Endothelial cell of umbilical vein (primary cell): ENCODE results near the gene ITGA2B.

Source experiments
- CTCF ChIP-seq, 2 donors: IDR thresholded peaks; 1 replicate in 1 of 2; 2 replicates in 1 of 2; pipeline ENCODE4 v1.5.1; 2011; ENCODE audit warnings: low read length in 2 of 2, mild to moderate bottlenecking in 2 of 2, moderate library complexity in 2 of 2, control low read depth in 1 of 2, inconsistent platforms in 1 of 2, low read depth in 1 of 2; ENCODE audit not compliant: insufficient read depth in 1 of 2; ENCODE audit errors: extremely low read depth in 1 of 2
- EZH2 ChIP-seq: IDR thresholded peaks from 2 replicates; pipeline ENCODE4 v1.6.1; 2012; ENCODE audit warnings: borderline replicate concordance, low read depth, mild to moderate bottlenecking, moderate library complexity, low read length, inconsistent platforms; ENCODE audit not compliant: severe bottlenecking
- GATA2 ChIP-seq: IDR thresholded peaks from 2 replicates; pipeline ENCODE4 v1.7.0; 2011; ENCODE audit warnings: low read depth, mild to moderate bottlenecking, moderate library complexity, mixed read lengths, low read length; ENCODE audit not compliant: insufficient read length, insufficient read depth
- MAX ChIP-seq: IDR thresholded peaks from 2 replicates; pipeline ENCODE4 v1.6.1; 2011; ENCODE audit not compliant: insufficient read depth, insufficient read length
- MYC ChIP-seq: IDR thresholded peaks from one replicate; pipeline ENCODE4 v1.6.1; 2011; ENCODE audit warnings: mild to moderate bottlenecking, low read depth, low read length
- POLR2A ChIP-seq: IDR thresholded peaks from 2 replicates; pipeline ENCODE4 v1.6.1; 2012; ENCODE audit warnings: low read depth, mild to moderate bottlenecking, control low read depth, low read length
- POLR2AphosphoS5 ChIP-seq: IDR thresholded peaks from 2 replicates; pipeline ENCODE4 v1.6.1; 2012; ENCODE audit warnings: low read depth, mild to moderate bottlenecking, control low read depth, low read length, moderate library complexity; ENCODE audit not compliant: insufficient read depth

GRCh38 chr17:44439168-44439567, 49.7 kb upstream of the ITGA2B start:
- TF ChIP-seq EZH2 (no peak), POLR2A (no peak), CTCF (IDR thresholded peaks at IDR 0.05; ENCODE audit: extremely low read depth in 1 of 2, insufficient read depth in 1 of 2, low read depth in 1 of 2, low read length in 2 of 2) (no peak), POLR2AphosphoS5 (no peak), MYC (no peak), MAX (no peak), GATA2 (no peak)
